ENCODE measurements around the gene TRIM72.

DNA sequence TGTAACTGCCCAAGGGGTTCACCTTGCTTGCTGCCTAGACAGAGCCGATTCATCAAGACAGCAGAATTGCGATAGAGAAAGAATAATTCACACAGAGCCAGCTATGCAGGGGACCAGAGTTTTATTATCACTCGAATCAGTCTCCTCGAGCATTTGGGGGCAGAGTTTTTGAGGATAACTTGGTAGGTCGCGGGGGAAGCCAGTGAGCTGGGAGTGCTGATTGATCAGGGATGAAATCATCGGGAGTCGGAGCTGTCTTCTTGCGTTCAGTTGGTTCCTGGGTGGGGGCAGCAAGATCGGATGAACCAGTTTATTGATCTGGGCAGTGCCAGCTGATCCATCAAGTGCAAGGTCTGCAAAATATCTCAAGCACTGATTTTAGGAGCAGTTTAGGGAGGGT, 55.0 kb downstream of the TRIM72 start:
- TF ChIP-seq, protein P1, sequence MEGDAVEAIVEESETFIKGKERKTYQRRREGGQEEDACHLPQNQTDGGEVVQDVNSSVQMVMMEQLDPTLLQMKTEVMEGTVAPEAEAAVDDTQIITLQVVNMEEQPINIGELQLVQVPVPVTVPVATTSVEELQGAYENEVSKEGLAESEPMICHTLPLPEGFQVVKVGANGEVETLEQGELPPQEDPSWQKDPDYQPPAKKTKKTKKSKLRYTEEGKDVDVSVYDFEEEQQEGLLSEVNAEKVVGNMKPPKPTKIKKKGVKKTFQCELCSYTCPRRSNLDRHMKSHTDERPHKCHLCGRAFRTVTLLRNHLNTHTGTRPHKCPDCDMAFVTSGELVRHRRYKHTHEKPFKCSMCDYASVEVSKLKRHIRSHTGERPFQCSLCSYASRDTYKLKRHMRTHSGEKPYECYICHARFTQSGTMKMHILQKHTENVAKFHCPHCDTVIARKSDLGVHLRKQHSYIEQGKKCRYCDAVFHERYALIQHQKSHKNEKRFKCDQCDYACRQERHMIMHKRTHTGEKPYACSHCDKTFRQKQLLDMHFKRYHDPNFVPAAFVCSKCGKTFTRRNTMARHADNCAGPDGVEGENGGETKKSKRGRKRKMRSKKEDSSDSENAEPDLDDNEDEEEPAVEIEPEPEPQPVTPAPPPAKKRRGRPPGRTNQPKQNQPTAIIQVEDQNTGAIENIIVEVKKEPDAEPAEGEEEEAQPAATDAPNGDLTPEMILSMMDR (IDR thresholded peaks at IDR 0.05), result no peak
- TF ChIP-seq EP300 (IDR thresholded peaks at IDR 0.05), result no peak
